OCI-LY3 (cell line): Measurements from ENCODE around the gene SH3GL2.

Source experiments
- H2AFZ ChIP-seq: fragments of 200-600, 300-600 bp; shearing (Covaris generic); 2 replicates; pipeline ENCODE4 v1.6.0; 2014; ENCODE audit warnings: antibody characterized with exemption, low read depth, low read length
- H3K27ac ChIP-seq: fragments of 200-600, 300-600 bp; sonication (generic); 2 replicates; pipeline ENCODE4 v1.5.1; 2014; ENCODE audit warnings: mild to moderate bottlenecking, low read length, moderate library complexity, mixed read lengths
- H3K27me3 ChIP-seq: fragments of 200-600, 300-600 bp; sonication (generic); 2 replicates; pipeline ENCODE4 v1.6.1; 2014; ENCODE audit warnings: low read depth, low read length, mixed read lengths
- H3K36me3 ChIP-seq: fragments of 200-600, 300-600 bp; sonication (generic); replicated peaks from 2 replicates; pipeline ENCODE3; 2014; ENCODE audit warnings: low read depth, low read length, mixed read lengths
- H3K4me1 ChIP-seq: fragments of 300-600, 200-600 bp; sonication (generic); 2 replicates; pipeline ENCODE4 v1.6.1; 2014; ENCODE audit warnings: low read length, mixed read lengths
- H3K4me2 ChIP-seq: fragments of 200-600, 300-600 bp; sonication (generic); 2 replicates; pipeline ENCODE4 v1.6.1; 2014; ENCODE audit warnings: low read length, mixed read lengths
- H3K4me3 ChIP-seq: fragments of 300-600, 200-600 bp; sonication (generic); 2 replicates; pipeline ENCODE4 v1.5.1; 2014; ENCODE audit warnings: antibody characterized with exemption, mild to moderate bottlenecking, low read length, moderate library complexity
- H3K79me2 ChIP-seq: fragments of 300-600, 200-600 bp; shearing (Covaris generic); 2 replicates; pipeline ENCODE4 v1.6.1; 2014; ENCODE audit warnings: mild to moderate bottlenecking, low read length, mixed read lengths
- H3K9ac ChIP-seq: fragments of 300-600, 200-600 bp; shearing (Covaris generic); 2 replicates; pipeline ENCODE4 v1.6.0; 2014; ENCODE audit warnings: mild to moderate bottlenecking, low read length, moderate library complexity
- H3K9me3 ChIP-seq: fragments of 200-600, 300-600 bp; shearing (Covaris generic); 2 replicates; pipeline ENCODE4 v1.6.1; 2014; ENCODE audit warnings: low read length, mixed read lengths; ENCODE audit not compliant: insufficient read depth
- H4K20me1 ChIP-seq: fragments of 200-600, 300-600 bp; sonication (generic); 2 replicates; pipeline ENCODE4 v1.6.1; 2016; ENCODE audit warnings: low read length, mixed read lengths; ENCODE audit not compliant: insufficient read depth
- EZH2phosphoT487 ChIP-seq: fragments of 200-600 bp; shearing (Covaris generic); IDR thresholded peaks from 2 replicates; pipeline ENCODE4 v1.6.1; 2018; ENCODE audit warnings: antibody characterized with exemption, mixed run types, low read depth
- TF ChIP-seq, protein P1 (sequence below): fragments of 200-600, 300-600 bp; sonication (generic); IDR thresholded peaks from 2 replicates; pipeline ENCODE4 v1.5.1; 2014; ENCODE audit warnings: antibody characterized with exemption, low read length, low read depth

The SH3GL2 gene

DNA sequence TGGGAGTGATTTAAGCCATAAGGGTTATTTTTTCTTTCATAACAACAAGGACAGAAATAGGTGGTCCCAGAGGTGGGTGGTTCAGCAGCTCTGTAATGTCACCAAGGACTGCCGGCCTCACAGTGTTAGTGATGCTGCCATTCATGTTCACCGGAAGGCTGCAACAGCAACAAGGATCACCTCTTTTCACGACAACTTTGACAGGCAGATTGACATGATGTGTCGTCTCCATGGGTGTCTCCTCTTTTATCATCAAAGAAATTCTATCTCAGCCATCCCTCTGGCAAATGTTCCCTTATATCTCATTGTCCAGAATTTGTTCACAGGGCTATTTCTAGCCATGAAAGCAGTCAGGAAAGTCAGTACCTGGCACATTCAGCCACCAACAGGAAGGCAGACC is 231.5 kb downstream of the SH3GL2 start:
- Histone ChIP-seq H3K9me3 (no peaks in the 10 kb centered on the region), H2AFZ (no peak overlapping the region), H3K4me2 (no peak overlapping the region), H3K79me2 (no peaks in the 10 kb centered on the region), H3K4me1 (peaks cover 23% of the 10 kb centered on the region), H3K4me3 (no peak overlapping the region), H3K27ac (no peak overlapping the region), H3K27me3 (peaks cover 37% of the 10 kb centered on the region), H4K20me1 (0 out of 2 replicates have a peak, but pooled peaks cover 2% of the 10 kb centered on the region), H3K9ac (no peak overlapping the region), H3K36me3 (no peaks in the 10 kb centered on the region)
- TF ChIP-seq, protein P1, sequence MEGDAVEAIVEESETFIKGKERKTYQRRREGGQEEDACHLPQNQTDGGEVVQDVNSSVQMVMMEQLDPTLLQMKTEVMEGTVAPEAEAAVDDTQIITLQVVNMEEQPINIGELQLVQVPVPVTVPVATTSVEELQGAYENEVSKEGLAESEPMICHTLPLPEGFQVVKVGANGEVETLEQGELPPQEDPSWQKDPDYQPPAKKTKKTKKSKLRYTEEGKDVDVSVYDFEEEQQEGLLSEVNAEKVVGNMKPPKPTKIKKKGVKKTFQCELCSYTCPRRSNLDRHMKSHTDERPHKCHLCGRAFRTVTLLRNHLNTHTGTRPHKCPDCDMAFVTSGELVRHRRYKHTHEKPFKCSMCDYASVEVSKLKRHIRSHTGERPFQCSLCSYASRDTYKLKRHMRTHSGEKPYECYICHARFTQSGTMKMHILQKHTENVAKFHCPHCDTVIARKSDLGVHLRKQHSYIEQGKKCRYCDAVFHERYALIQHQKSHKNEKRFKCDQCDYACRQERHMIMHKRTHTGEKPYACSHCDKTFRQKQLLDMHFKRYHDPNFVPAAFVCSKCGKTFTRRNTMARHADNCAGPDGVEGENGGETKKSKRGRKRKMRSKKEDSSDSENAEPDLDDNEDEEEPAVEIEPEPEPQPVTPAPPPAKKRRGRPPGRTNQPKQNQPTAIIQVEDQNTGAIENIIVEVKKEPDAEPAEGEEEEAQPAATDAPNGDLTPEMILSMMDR = no peak
- no peak for TF ChIP-seq EZH2phosphoT487

DNA sequence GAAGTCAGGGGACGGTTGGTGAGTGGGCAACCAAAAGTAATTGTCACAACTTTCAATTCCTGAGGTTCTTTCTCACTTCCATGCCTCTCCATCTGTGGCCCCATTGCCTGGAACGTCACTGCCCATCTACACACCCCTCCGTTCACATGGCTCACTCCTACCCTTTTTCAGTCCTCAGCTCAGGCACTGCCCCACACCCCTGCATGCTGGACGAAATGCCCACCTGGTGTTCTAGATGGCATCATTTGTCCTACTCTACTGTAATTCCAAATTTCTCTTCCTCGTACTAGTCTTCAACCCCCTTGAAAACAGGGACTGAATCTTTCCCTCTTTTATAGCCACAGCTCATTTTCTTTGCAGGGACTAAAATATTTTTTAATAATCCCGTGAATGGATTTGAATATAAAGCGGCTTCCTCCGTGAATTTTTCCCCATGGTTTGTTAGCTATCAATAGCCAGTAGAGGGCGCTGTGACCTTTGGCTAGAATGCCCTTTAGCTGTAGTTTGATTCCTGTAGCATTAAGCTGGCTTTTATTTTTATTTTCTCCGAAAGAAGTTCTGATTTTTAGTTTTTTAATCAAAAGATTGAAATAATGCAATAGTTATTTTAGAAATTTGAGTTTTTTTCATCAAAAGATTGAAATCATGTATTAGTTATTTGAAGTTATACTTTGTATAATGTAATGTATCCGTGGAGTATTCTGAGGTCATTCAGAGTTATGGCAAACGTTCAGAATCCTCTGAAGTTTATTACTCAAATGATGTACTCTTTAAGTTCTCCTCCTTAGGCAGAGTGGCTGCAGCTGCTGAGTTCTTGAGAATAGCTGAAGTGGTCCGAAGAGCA is 232.1 kb downstream of the SH3GL2 start:
- Histone ChIP-seq H3K27me3 (peaks cover 35% of the 10 kb centered on the region), H3K9me3 (no peaks in the 10 kb centered on the region), H3K9ac (no peak overlapping the region), H3K4me3 (no peak overlapping the region), H3K4me2 (peak overlapping the region; percentile 55), H3K36me3 (no peaks in the 10 kb centered on the region), H2AFZ (no peak overlapping the region), H4K20me1 (0 out of 2 replicates have a peak, but pooled peaks cover 2% of the 10 kb centered on the region), H3K27ac (no peak overlapping the region), H3K4me1 (peaks cover 23% of the 10 kb centered on the region), H3K79me2 (no peaks in the 10 kb centered on the region)
- TF ChIP-seq, protein P1 = peak; percentile 86
- TF ChIP-seq EZH2phosphoT487 = no peak

DNA sequence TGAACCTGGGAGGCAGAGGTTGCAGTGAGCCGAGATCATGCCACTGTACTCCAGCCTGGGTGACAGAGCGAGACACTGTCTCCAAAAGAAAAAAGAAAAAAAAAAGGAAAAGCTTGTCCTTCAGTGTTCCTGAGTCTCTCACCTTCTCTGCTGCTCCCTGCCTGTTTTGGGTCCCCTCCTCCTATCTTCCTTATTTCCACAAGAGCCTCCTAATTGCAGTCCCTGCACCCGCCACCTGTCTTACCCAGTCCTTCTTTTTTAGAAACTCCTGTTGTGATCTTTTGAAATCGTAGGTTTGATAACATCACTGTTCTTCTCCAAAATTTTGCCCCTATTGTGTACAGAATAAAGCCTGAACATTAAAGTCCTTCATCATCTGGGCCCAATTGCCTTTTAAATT is 234.9 kb downstream of the SH3GL2 start:
- H2AFZ ChIP-seq = no peak overlapping the region
- H3K79me2 ChIP-seq = no peaks in the 10 kb centered on the region
- peaks cover 29% of the 10 kb centered on the region for H3K27me3 ChIP-seq
- TF ChIP-seq, protein P1 = no peak
- no peak for TF ChIP-seq EZH2phosphoT487
- H3K9me3 ChIP-seq = no peaks in the 10 kb centered on the region
- no peak overlapping the region for H3K9ac ChIP-seq
- peaks cover 11% of the 10 kb centered on the region for H3K4me1 ChIP-seq
- H3K4me3 ChIP-seq = no peak overlapping the region
- no peak overlapping the region for H3K4me2 ChIP-seq
- 0 out of 2 replicates have a peak, but pooled peaks cover 2% of the 10 kb centered on the region for H4K20me1 ChIP-seq
- no peak overlapping the region for H3K27ac ChIP-seq
- H3K36me3 ChIP-seq = no peaks in the 10 kb centered on the region

DNA sequence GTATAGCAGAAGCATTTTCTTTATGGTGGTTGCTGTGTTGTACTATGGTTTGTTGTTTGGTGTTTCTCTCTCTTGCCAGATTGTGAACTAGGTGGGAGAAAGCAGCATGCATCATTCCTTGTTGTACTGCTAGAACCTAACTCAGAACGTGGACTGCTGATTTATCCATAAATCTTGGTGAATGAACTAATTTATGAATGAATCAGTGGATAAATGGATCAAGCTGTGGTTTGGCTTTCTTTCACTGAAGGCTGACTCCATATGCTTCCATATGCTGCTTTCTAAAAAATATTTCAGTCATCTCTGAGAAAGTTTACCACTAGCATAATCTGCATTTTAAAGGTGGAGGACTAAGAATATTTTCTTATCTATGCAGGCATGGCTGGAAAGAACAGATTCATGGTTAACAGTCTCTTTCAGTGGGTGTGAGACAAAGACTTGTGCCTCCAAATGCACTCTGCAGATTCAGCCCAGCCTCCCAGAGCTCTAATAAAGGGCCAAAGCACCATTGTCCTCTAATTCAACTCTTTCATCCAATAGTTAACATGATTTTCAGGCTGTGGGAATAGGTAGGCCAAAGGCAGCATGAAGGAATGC is 237.7 kb downstream of the SH3GL2 start:
- Histone ChIP-seq H3K4me2 (no peak overlapping the region), H3K9me3 (no peaks in the 10 kb centered on the region), H3K4me1 (peaks cover 7% of the 10 kb centered on the region), H3K4me3 (no peak overlapping the region), H3K27ac (no peak overlapping the region), H3K9ac (no peak overlapping the region), H2AFZ (no peak overlapping the region), H4K20me1 (no peaks in the 10 kb centered on the region), H3K36me3 (no peaks in the 10 kb centered on the region), H3K27me3 (peaks cover 12% of the 10 kb centered on the region), H3K79me2 (no peaks in the 10 kb centered on the region)
- TF ChIP-seq, protein P1 = no peak
- no peak for TF ChIP-seq EZH2phosphoT487
